Endothelial cell of umbilical vein (primary cell): ENCODE results near the gene SCLT1. TPM values are rescaled to one million over a fixed set of nuclear protein-coding genes. Genes with fewer than 3 reads are reported as not detected.

ENCODE experiments used
- BruUV-seq: library from RNA; stranded (reverse); fragments of 400-500 nt; replicated peaks from 2 replicates; lab custom pipeline; 2021; lab: Mats Ljungman, UMichigan
- CTCF ChIA-PET: fragments of 300-600, 350-600 bp; sonication (Branson Sonifier 250); formaldehyde crosslinking; loops from one replicate; lab custom pipeline; 2021; ENCODE audit warnings: antibody characterized with exemption, inconsistent platforms; lab: Charles Lee
- POLR2A ChIA-PET: fragments of 300-600, 350-600 bp; sonication (Branson Sonifier 250); formaldehyde crosslinking; loops from one replicate; lab custom pipeline; 2021; ENCODE audit warnings: antibody characterized with exemption, inconsistent platforms; lab: Charles Lee
- DNase-seq: peaks from one replicate; pipeline ENCODE4 v3.0.0-alpha.2; 2011; ENCODE audit warnings: low read depth, low spot score
- FAIRE-seq: peaks from 2 replicates; lab custom pipeline; 2011; peaks lifted over from hg19 to GRCh38; lab: Jason Lieb, UNC
- H2AFZ ChIP-seq: 2 replicates; pipeline ENCODE4 v1.6.0; 2012; ENCODE audit warnings: low read depth, low read length, control low read depth, inconsistent platforms
- H3K27ac ChIP-seq: 2 replicates; pipeline ENCODE4 v1.5.1; 2011; ENCODE audit warnings: low read depth, mild to moderate bottlenecking, control low read depth, low read length, moderate library complexity; ENCODE audit not compliant: insufficient read depth
- H3K27me3 ChIP-seq, 2 experiments: 2 replicates each; pipeline versions ENCODE4 v1.6.0 to v1.6.1; 2011; ENCODE audit warnings: low read length in 2 of 2, mixed read lengths in 1 of 2; ENCODE audit not compliant: control insufficient read depth in 2 of 2, insufficient read depth in 2 of 2
- H3K36me3 ChIP-seq, 2 experiments: 2 replicates in 1 of 2; 3 replicates in 1 of 2; pipeline ENCODE4 v1.5.1; 2011; ENCODE audit warnings: low read length in 2 of 2, mild to moderate bottlenecking in 1 of 2, moderate library complexity in 1 of 2; ENCODE audit not compliant: control insufficient read depth in 2 of 2, insufficient read depth in 2 of 2; ENCODE audit errors: extremely low read depth in 1 of 2
- H3K4me1 ChIP-seq: 3 replicates; pipeline ENCODE4 v1.5.1; 2011; ENCODE audit warnings: mild to moderate bottlenecking, low read length; ENCODE audit not compliant: control insufficient read depth, insufficient read depth; ENCODE audit errors: extremely low read depth
- H3K4me2 ChIP-seq: 2 replicates; pipeline ENCODE4 v1.6.1; 2011; ENCODE audit warnings: low read length, control low read depth, mixed read lengths; ENCODE audit not compliant: insufficient read depth
- H3K4me3 ChIP-seq, 3 experiments: fragments of 200-600 bp in 1 of 3; sonication (generic), shearing (Covaris generic) in 1 of 3; replicated peaks in 1 of 3; 2 replicates each; pipeline ENCODE4 v1.5.1; 2011 to 2016; ENCODE audit warnings: control low read depth in 3 of 3, low read length in 3 of 3, mild to moderate bottlenecking in 2 of 3, inconsistent platforms in 1 of 3, low read depth in 1 of 3, moderate library complexity in 1 of 3; ENCODE audit not compliant: insufficient read depth in 1 of 3
- H3K79me2 ChIP-seq: 2 replicates; pipeline ENCODE4 v1.6.0; 2012; ENCODE audit warnings: low read length, inconsistent platforms; ENCODE audit not compliant: control insufficient read depth, insufficient read depth
- H3K9ac ChIP-seq: replicated peaks from 2 replicates; pipeline ENCODE3; 2011; ENCODE audit warnings: low read length, control low read depth; ENCODE audit not compliant: insufficient read depth; ENCODE audit errors: extremely low read depth
- H3K9me1 ChIP-seq: replicated peaks from 3 replicates; pipeline ENCODE4 v1.6.0; 2011; ENCODE audit warnings: mild to moderate bottlenecking, low read length; ENCODE audit not compliant: control insufficient read depth, insufficient read depth; ENCODE audit errors: extremely low read depth
- H3K9me3 ChIP-seq: replicated peaks from 2 replicates; pipeline ENCODE4 v1.5.1; 2012; ENCODE audit warnings: low read length, inconsistent platforms; ENCODE audit not compliant: control insufficient read depth, insufficient read depth
- H4K20me1 ChIP-seq: replicated peaks from 2 replicates; pipeline ENCODE3; 2011; ENCODE audit warnings: mild to moderate bottlenecking, low read length; ENCODE audit not compliant: control insufficient read depth, insufficient read depth; ENCODE audit errors: extremely low read depth
- EZH2 ChIP-seq: IDR thresholded peaks from 2 replicates; pipeline ENCODE4 v1.6.1; 2012; ENCODE audit warnings: borderline replicate concordance, low read depth, mild to moderate bottlenecking, moderate library complexity, low read length, inconsistent platforms; ENCODE audit not compliant: severe bottlenecking
- GATA2 ChIP-seq: IDR thresholded peaks from 2 replicates; pipeline ENCODE4 v1.7.0; 2011; ENCODE audit warnings: low read depth, mild to moderate bottlenecking, moderate library complexity, mixed read lengths, low read length; ENCODE audit not compliant: insufficient read length, insufficient read depth
- JUN ChIP-seq: IDR thresholded peaks from 2 replicates; pipeline ENCODE4 v1.6.1; 2011; ENCODE audit warnings: borderline replicate concordance, low read depth; ENCODE audit not compliant: insufficient read length, insufficient read depth
- MYC ChIP-seq: IDR thresholded peaks from one replicate; pipeline ENCODE4 v1.6.1; 2011; ENCODE audit warnings: mild to moderate bottlenecking, low read depth, low read length
- POLR2A ChIP-seq: IDR thresholded peaks from 2 replicates; pipeline ENCODE4 v1.6.1; 2012; ENCODE audit warnings: low read depth, mild to moderate bottlenecking, control low read depth, low read length
- POLR2AphosphoS5 ChIP-seq: IDR thresholded peaks from 2 replicates; pipeline ENCODE4 v1.6.1; 2012; ENCODE audit warnings: low read depth, mild to moderate bottlenecking, control low read depth, low read length, moderate library complexity; ENCODE audit not compliant: insufficient read depth
- dilution Hi-C: fragments of 300-500 bp; cut with MboI; formaldehyde crosslinking; loops from one replicate; pipeline ENCODE4 v1.15.0; 2019; ENCODE audit warnings: low sequenced_read_pairs; ENCODE audit not compliant: extremely low pct_ligation_motif_present
- intact Hi-C: fragments of 100-400 bp; cut with micrococcal nuclease; formaldehyde crosslinking; loops from one replicate; pipeline ENCODE4 v1.10.0; 2022
- polyA plus RNA-seq, 4 experiments: library from polyadenylated mRNA; depleted of rRNA in 3 of 4; stranded (reverse) in 3 of 4; unstranded in 1 of 4; fragments of >200 nt; gene quantifications; 2 replicates each; pipeline versions ENCODE4 v1.2.1 to v1.2.3, GENCODE V29; 2011 to 2012; ENCODE audit warnings: missing spikeins in 1 of 4
- total RNA-seq: library from RNA; stranded (reverse); gene quantifications from 2 replicates; pipeline ENCODE4 v1.2.3, GENCODE V29; 2021
- TF ChIP-seq, protein P1 (sequence below): IDR thresholded peaks from 2 replicates; pipeline ENCODE4 v1.6.1; 2011; ENCODE audit not compliant: insufficient read depth, insufficient read length
- TF ChIP-seq, protein P2 (sequence below), 2 donors: IDR thresholded peaks; 1 replicate in 1 of 2; 2 replicates in 1 of 2; pipeline ENCODE4 v1.5.1; 2011; ENCODE audit warnings: low read length in 2 of 2, mild to moderate bottlenecking in 2 of 2, moderate library complexity in 2 of 2, control low read depth in 1 of 2, inconsistent platforms in 1 of 2, low read depth in 1 of 2; ENCODE audit not compliant: insufficient read depth in 1 of 2; ENCODE audit errors: extremely low read depth in 1 of 2

The SCLT1 gene
- total and polyA plus RNA-seq, 2 donors (not counting 3 experiments of a cell fraction or from before 2014, with no cell fraction given): 3.2 to 14.0 TPM

DNA sequence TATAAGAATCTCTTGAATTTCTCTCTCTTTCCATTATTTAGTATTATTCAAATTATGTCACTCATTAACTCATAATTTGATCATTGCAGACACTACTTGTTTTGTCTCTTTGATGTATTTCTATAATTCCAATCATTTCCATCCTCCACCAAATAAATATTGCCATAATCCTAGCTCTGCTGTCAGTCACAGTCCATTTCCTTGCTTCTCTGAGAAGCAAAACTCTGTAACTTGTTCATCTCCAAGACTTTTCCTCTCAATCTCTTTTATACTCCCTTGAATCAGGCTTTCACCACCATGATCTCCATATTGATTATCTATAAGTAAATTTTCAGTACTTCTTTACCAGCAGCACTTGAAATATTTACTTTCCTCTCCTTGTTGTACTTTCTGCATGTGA lies 135.9 kb downstream of the SCLT1 start:
- H3K4me2 ChIP-seq: no peak overlapping the region
- FAIRE-seq (no peak), DNase-seq (no peak)
- no peak overlapping the region for H2AFZ ChIP-seq
- no peaks in the 10 kb centered on the region for H3K9me1 ChIP-seq
- dilution Hi-C loops (no loop called here), intact Hi-C loops (no loop called here)
- no peaks in the 10 kb centered on the region for H3K36me3 ChIP-seq
- no peaks in the 10 kb centered on the region for H3K79me2 ChIP-seq
- no peaks in the 10 kb centered on the region for H3K9me3 ChIP-seq
- ChIA-PET CTCF (no interaction called here), POLR2A (no interaction called here)
- H3K4me1 ChIP-seq: peaks cover 8% of the 10 kb centered on the region
- BruUV-seq: no TSS peak
- no peak overlapping the region for H3K4me3 ChIP-seq
- no peaks in the 10 kb centered on the region for H3K27me3 ChIP-seq
- H3K27ac ChIP-seq: no peak overlapping the region
- no peak for TF ChIP-seq MYC
- TF ChIP-seq, protein P1, sequence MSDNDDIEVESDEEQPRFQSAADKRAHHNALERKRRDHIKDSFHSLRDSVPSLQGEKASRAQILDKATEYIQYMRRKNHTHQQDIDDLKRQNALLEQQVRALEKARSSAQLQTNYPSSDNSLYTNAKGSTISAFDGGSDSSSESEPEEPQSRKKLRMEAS: no peak
- TF ChIP-seq GATA2: no peak
- no peak for TF ChIP-seq EZH2
- TF ChIP-seq POLR2A: no peak
- no peak for TF ChIP-seq POLR2AphosphoS5
- TF ChIP-seq, protein P2, sequence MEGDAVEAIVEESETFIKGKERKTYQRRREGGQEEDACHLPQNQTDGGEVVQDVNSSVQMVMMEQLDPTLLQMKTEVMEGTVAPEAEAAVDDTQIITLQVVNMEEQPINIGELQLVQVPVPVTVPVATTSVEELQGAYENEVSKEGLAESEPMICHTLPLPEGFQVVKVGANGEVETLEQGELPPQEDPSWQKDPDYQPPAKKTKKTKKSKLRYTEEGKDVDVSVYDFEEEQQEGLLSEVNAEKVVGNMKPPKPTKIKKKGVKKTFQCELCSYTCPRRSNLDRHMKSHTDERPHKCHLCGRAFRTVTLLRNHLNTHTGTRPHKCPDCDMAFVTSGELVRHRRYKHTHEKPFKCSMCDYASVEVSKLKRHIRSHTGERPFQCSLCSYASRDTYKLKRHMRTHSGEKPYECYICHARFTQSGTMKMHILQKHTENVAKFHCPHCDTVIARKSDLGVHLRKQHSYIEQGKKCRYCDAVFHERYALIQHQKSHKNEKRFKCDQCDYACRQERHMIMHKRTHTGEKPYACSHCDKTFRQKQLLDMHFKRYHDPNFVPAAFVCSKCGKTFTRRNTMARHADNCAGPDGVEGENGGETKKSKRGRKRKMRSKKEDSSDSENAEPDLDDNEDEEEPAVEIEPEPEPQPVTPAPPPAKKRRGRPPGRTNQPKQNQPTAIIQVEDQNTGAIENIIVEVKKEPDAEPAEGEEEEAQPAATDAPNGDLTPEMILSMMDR (IDR thresholded peaks at IDR 0.05; ENCODE audit: extremely low read depth in 1 of 2, insufficient read depth in 1 of 2, low read depth in 1 of 2, low read length in 2 of 2): no peak
- no peak for TF ChIP-seq JUN
- no peak overlapping the region for H3K9ac ChIP-seq
- H4K20me1 ChIP-seq: no peaks in the 10 kb centered on the region
